IMR-90 (cell line): ENCODE results near the gene NFATC1. TPM values are rescaled to one million over a fixed set of nuclear protein-coding genes. Genes with fewer than 3 reads are reported as not detected.

Source experiments
- ATAC-seq: fragments of 200-7000 bp; cut with Tn5 transposase; 2 replicates; pipeline ENCODE4 v1.9.1; 2020; ENCODE audit warnings: low read depth, mild to moderate bottlenecking, moderate library complexity
- BruUV-seq: library from RNA; stranded (reverse); fragments of 400-500 nt; replicated peaks from 2 replicates; lab custom pipeline; 2021; lab: Mats Ljungman, UMichigan
- CTCF ChIA-PET: fragments of 300-600 bp; formaldehyde crosslinking; extraction: SDS; loops from one replicate; lab custom pipeline; 2021; ENCODE audit warnings: antibody characterized with exemption; lab: Yijun Ruan, JAX
- POLR2A ChIA-PET: fragments of 300-600 bp; sonication (Branson Sonifier 250); formaldehyde crosslinking; loops from one replicate; lab custom pipeline; 2022; ENCODE audit warnings: antibody characterized with exemption; ENCODE audit not compliant: unreplicated experiment; lab: Charles Lee
- DNase-seq: peaks from one replicate; pipeline ENCODE4 v3.0.0; 2013
- H2AFZ ChIP-seq: replicated peaks from 2 replicates; pipeline ENCODE3; 2013; ENCODE audit warnings: low read length, mild to moderate bottlenecking; ENCODE audit not compliant: poor library complexity
- H2AK5ac ChIP-seq: 2 replicates; pipeline ENCODE4 v1.6.1; 2013; ENCODE audit warnings: low read depth, low read length, inconsistent platforms
- H2AK9ac ChIP-seq: replicated peaks from 2 replicates; pipeline ENCODE3; 2013; ENCODE audit warnings: mild to moderate bottlenecking, low read depth, low read length, moderate library complexity; ENCODE audit not compliant: poor library complexity
- H2BK120ac ChIP-seq: 2 replicates; pipeline ENCODE4 v1.6.1; 2013; ENCODE audit warnings: low read depth, low read length, inconsistent platforms
- H2BK15ac ChIP-seq: 3 replicates; pipeline ENCODE4 v1.6.1; 2013; ENCODE audit warnings: low read depth, low read length, inconsistent platforms
- H2BK20ac ChIP-seq: 2 replicates; pipeline ENCODE4 v1.6.1; 2013; ENCODE audit warnings: low read depth, mild to moderate bottlenecking, inconsistent platforms, low read length, moderate library complexity
- H2BK5ac ChIP-seq: 2 replicates; pipeline ENCODE4 v1.6.1; 2013; ENCODE audit warnings: mild to moderate bottlenecking, low read depth, low read length, inconsistent platforms; ENCODE audit not compliant: poor library complexity, severe bottlenecking
- H3K14ac ChIP-seq: replicated peaks from 2 replicates; pipeline ENCODE4 v1.6.1; 2013; ENCODE audit warnings: low read depth, low read length, inconsistent platforms
- H3K18ac ChIP-seq: 2 replicates; pipeline ENCODE4 v1.6.1; 2013; ENCODE audit warnings: low read depth, low read length, control low read depth
- H3K23ac ChIP-seq: 2 replicates; pipeline ENCODE4 v1.6.1; 2013; ENCODE audit warnings: low read depth, low read length, inconsistent platforms
- H3K27ac ChIP-seq: 2 replicates; pipeline ENCODE4 v1.5.1; 2013; ENCODE audit warnings: mild to moderate bottlenecking, control low read depth, low read length; ENCODE audit not compliant: insufficient read depth
- H3K27me3 ChIP-seq: 2 replicates; pipeline ENCODE4 v1.6.1; 2013; ENCODE audit warnings: low read length; ENCODE audit not compliant: control insufficient read depth, insufficient read depth
- H3K36me3 ChIP-seq: 2 replicates; pipeline ENCODE4 v1.6.1; 2013; ENCODE audit warnings: low read length, mixed read lengths; ENCODE audit not compliant: control insufficient read depth, insufficient read depth
- H3K4ac ChIP-seq: 2 replicates; pipeline ENCODE4 v1.6.1; 2013; ENCODE audit warnings: low read depth, low read length, inconsistent platforms
- H3K4me1 ChIP-seq: 2 replicates; pipeline ENCODE4 v1.6.1; 2013; ENCODE audit warnings: low read length, mixed read lengths; ENCODE audit not compliant: control insufficient read depth, insufficient read depth
- H3K4me2 ChIP-seq: 2 replicates; pipeline ENCODE4 v1.6.1; 2013; ENCODE audit warnings: low read depth, mild to moderate bottlenecking, control low read depth, low read length, moderate library complexity
- H3K4me3 ChIP-seq: 2 replicates; pipeline ENCODE4 v1.5.1; 2013; ENCODE audit warnings: low read depth, mild to moderate bottlenecking, control low read depth, low read length, moderate library complexity; ENCODE audit not compliant: insufficient read depth
- H3K56ac ChIP-seq: 2 replicates; pipeline ENCODE4 v1.6.1; 2013; ENCODE audit warnings: low read length, inconsistent platforms; ENCODE audit not compliant: insufficient read depth; ENCODE audit errors: extremely low read depth
- H3K79me1 ChIP-seq, 2 experiments: 2 replicates each; pipeline ENCODE4 v1.6.1; 2013; ENCODE audit warnings: low read length in 2 of 2, inconsistent platforms in 1 of 2, low read depth in 1 of 2
- H3K9ac ChIP-seq: 2 replicates; pipeline ENCODE4 v1.6.1; 2013; ENCODE audit warnings: low read depth, low read length, control low read depth
- H3K9me1 ChIP-seq: 2 replicates; pipeline ENCODE4 v1.6.1; 2013; ENCODE audit warnings: low read length, inconsistent platforms; ENCODE audit not compliant: insufficient read depth
- H3K9me3 ChIP-seq: 2 replicates; pipeline ENCODE4 v1.6.1; 2013; ENCODE audit warnings: low read length; ENCODE audit not compliant: control insufficient read depth, insufficient read depth
- H4K20me1 ChIP-seq: 2 replicates; pipeline ENCODE4 v1.6.1; 2013; ENCODE audit warnings: low read length, inconsistent platforms; ENCODE audit not compliant: insufficient read depth
- H4K5ac ChIP-seq: 2 replicates; pipeline ENCODE4 v1.6.1; 2013; ENCODE audit warnings: mild to moderate bottlenecking, low read depth, low read length, control low read depth
- H4K8ac ChIP-seq, 2 experiments: 2 replicates each; pipeline ENCODE4 v1.6.1; 2013; ENCODE audit warnings: low read depth in 2 of 2, low read length in 2 of 2, control low read depth in 1 of 2, inconsistent platforms in 1 of 2
- H4K91ac ChIP-seq: 2 replicates; pipeline ENCODE4 v1.6.1; 2013; ENCODE audit warnings: low read depth, low read length, inconsistent platforms; ENCODE audit not compliant: insufficient read depth
- BHLHE40 ChIP-seq: fragments of 150-350 bp; IDR thresholded peaks from 2 replicates; pipeline ENCODE4 v1.6.1; 2016; ENCODE audit warnings: mild to moderate bottlenecking, low read depth, low read length
- CEBPB ChIP-seq: IDR thresholded peaks from 2 replicates; pipeline ENCODE4 v1.6.1; 2012; ENCODE audit warnings: low read depth, low read length, improper control_type of control experiment
- FOS ChIP-seq: fragments of 150-350 bp; IDR thresholded peaks from 2 replicates; pipeline ENCODE4 v1.6.1; 2016; ENCODE audit warnings: low read depth, low read length
- MAZ ChIP-seq: IDR thresholded peaks from 2 replicates; pipeline ENCODE4 v1.6.1; 2012; ENCODE audit warnings: low read depth, mild to moderate bottlenecking, low read length, improper control_type of control experiment, moderate library complexity, borderline replicate concordance
- MXI1 ChIP-seq: IDR thresholded peaks from 2 replicates; pipeline ENCODE4 v1.6.1; 2012; ENCODE audit warnings: low read depth, mild to moderate bottlenecking, low read length, moderate library complexity, borderline replicate concordance
- POLR2A ChIP-seq: IDR thresholded peaks from 2 replicates; pipeline ENCODE4 v1.6.1; 2012; ENCODE audit warnings: mild to moderate bottlenecking, low read depth, low read length
- RAD21 ChIP-seq: IDR thresholded peaks from 2 replicates; pipeline ENCODE4 v1.6.1; 2012; ENCODE audit warnings: low read length, improper control_type of control experiment
- RCOR1 ChIP-seq: IDR thresholded peaks from 2 replicates; pipeline ENCODE4 v1.6.1; 2012; ENCODE audit warnings: mild to moderate bottlenecking, low read length, improper control_type of control experiment; ENCODE audit not compliant: insufficient replicate concordance
- RFX5 ChIP-seq: IDR thresholded peaks from 2 replicates; pipeline ENCODE4 v1.8.0; 2012; ENCODE audit warnings: low read depth, mild to moderate bottlenecking, low read length, moderate library complexity
- SMC3 ChIP-seq: fragments of 150-350 bp; IDR thresholded peaks from 2 replicates; pipeline ENCODE4 v1.6.1; 2016; ENCODE audit warnings: low read depth, mild to moderate bottlenecking, antibody characterized with exemption, low read length, moderate library complexity
- WGBS, 2 experiments: methylation state at CpG; one replicate each; pipeline versions ENCODE4 v1.1.5 to v1.1.7; 2013; ENCODE audit warnings: missing lambda C conversion rate in 2 of 2; ENCODE audit not compliant: insufficient read length in 1 of 2; ENCODE audit errors: extremely low coverage in 2 of 2; 5-methylcytosine and 5-hydroxymethylcytosine counted together
- dilution Hi-C: fragments of 300-500 bp; cut with HindIII; formaldehyde crosslinking; loops from one replicate; pipeline ENCODE4 v1.14.3; 2018; ENCODE audit warnings: low sequenced_read_pairs; ENCODE audit not compliant: unreplicated experiment
- in situ Hi-C: fragments of 300-500 bp; cut with MboI; formaldehyde crosslinking; loops from 3 replicates; pipeline ENCODE4 v1.14.3; 2019; ENCODE audit warnings: low sequenced_read_pairs, inconsistent platforms, mixed read lengths
- intact Hi-C: fragments of 100-400 bp; cut with micrococcal nuclease; formaldehyde crosslinking; loops from 2 replicates; pipeline ENCODE4 v1.10.0; 2022
- polyA plus RNA-seq, 3 experiments: library from polyadenylated mRNA; depleted of rRNA; stranded (reverse); fragments of >200 nt; gene quantifications; 2 replicates each; pipeline ENCODE4 v1.2.3, GENCODE V29; 2012; ENCODE audit warnings: low replicate concordance in 1 of 3
- total RNA-seq: library from RNA; depleted of rRNA; stranded (reverse); fragments of >200 nt; gene quantifications from 2 replicates; pipeline ENCODE4 v1.2.3, GENCODE V29; 2012
- TF ChIP-seq, protein P1 (sequence below): conservative IDR thresholded peaks from 2 replicates; pipeline ENCODE4 v1.5.1; 2012; ENCODE audit warnings: mild to moderate bottlenecking, low read depth, low read length, improper control_type of control experiment
- TF ChIP-seq, protein P2 (sequence below): fragments of 150-350 bp; IDR thresholded peaks from 2 replicates; pipeline ENCODE4 v1.6.1; 2017; ENCODE audit warnings: mild to moderate bottlenecking, antibody characterized with exemption, low read length, low read depth

The NFATC1 gene
- total and polyA plus RNA-seq, 2 of the 4 experiments (the other 2 are of a cell fraction): 0.36 to 1.8 TPM

DNA sequence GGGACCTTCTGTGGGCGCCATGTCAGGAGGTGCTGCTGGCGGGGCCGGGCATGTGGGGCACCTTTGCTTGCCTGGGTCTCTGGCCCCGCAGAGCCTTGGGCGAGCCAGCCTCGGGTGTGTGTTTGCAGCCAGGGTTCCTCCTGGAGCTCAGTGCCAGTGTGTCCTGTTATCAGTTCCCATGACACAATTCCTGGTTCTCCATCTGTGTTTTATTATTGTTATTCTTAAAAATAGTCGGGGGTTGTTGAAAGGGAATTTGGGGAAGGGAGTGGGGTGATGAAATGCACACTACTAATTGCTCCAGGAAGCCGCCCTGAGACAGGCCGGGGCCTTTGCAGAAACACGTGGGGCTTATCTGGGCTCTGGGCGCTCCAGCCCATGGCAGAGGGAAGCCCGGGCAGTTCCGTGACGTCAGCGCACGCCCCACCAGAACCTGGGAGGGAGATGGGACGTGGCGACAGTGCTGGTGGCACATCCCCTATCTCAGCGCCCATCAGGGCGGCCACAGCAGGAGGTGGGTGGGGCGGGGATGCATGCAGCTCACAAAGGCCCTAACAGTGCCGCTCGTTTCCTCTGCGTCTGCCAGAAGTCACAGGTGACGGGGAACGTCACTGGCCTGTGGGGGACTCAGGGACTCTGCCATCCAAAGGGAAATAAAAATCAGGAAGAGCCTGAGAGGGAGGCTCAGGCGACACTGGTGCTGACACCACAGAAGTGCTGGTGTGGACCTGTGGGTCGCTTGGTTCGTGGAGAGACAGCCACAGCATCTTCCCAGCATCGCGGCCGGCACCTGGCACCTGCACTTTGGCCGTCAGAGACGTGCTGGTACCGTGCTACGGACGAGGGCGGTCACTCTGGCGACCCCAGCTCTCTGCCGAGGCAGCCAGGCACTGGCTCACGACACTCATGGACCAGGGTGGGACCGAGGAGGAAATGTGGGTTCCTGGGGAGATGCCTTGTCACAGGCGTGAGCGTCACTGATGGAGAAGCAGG is 131.0 kb downstream of the NFATC1 start (continued):
- no peak for TF ChIP-seq RCOR1
- no peak for TF ChIP-seq RFX5

DNA sequence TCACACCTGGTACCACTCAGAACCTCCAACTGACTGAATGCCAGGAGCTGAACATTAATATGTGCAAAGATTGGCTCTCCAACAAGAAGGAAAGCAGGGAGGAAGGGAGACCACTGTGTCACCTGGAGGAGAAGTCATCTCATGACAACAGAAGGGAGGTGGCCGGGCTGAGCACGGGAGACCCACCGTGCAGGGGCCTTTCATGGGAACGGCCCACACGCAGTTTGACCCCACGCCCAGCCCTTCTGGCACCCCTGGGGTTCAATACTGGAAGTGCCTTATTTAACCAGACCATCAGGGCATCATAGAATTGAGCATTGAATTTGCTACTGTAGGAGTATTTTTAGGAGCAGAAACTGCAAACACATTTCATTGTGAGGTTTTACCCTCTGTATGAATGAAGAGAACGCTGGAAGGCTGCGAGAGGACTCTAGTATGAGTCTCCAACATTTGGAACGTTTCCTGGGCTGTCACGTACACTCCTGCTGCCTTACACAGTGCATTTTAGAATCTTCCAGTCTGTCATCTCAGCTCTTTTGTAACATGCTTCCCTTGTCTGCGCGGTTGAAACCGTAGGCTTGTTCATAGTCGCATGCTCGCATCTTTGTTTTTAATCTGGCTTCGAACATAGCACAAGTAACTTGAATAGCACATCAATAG is 132.1 kb downstream of the NFATC1 start:
- BruUV-seq: no TSS peak
- Histone ChIP-seq H3K18ac (no peak overlapping the region), H2AK9ac (no peak overlapping the region), H4K20me1 (no peaks in the 10 kb centered on the region; the same call in 1 of the 2 replicates), H2BK20ac (no peak overlapping the region), H3K4me2 (no peak overlapping the region), H3K56ac (no peak overlapping the region), H3K4ac (no peak overlapping the region), H3K27ac (no peak overlapping the region), H3K4me1 (no peaks in the 10 kb centered on the region; the same call in 1 of the 2 replicates), H3K4me3 (no peak overlapping the region), H4K5ac (no peak overlapping the region), H3K27me3 (peaks cover 7% of the 10 kb centered on the region), H3K9ac (no peak overlapping the region), H3K9me3 (no peaks in the 10 kb centered on the region), H2BK5ac (no peak overlapping the region), H2BK15ac (no peak overlapping the region), H2AFZ (no peak overlapping the region), H3K23ac (no peak overlapping the region), H2AK5ac (no peak overlapping the region), H4K8ac (no peak overlapping the region), H4K91ac (no peak overlapping the region), H3K79me1 (no peaks in the 10 kb centered on the region), H2BK120ac (no peak overlapping the region), H3K36me3 (no peaks in the 10 kb centered on the region), H3K14ac (no peak overlapping the region), H3K9me1 (no peaks in the 10 kb centered on the region)
- 31% methylated on average over 3 of the region's 16 CpGs; no CpG with 5 or more reads in 1 of the 2 experiments for WGBS, 2 experiments
- ChIA-PET CTCF (interaction anchor here (1.0 kb wide), 1 partner anchor 7 kb away, joined by 3 read pairs; no protein-coding TSS in a partner anchor), POLR2A (no interaction called here)
- dilution Hi-C loops (no loop called here), in situ Hi-C loops (no loop called here), intact Hi-C loops (loop anchor here (1.0 kb wide), 3 partner anchors 117 to 146 kb away; no protein-coding TSS in a partner anchor)
- DNase-seq (no peak), ATAC-seq (no peak)
- TF ChIP-seq, protein P1, sequence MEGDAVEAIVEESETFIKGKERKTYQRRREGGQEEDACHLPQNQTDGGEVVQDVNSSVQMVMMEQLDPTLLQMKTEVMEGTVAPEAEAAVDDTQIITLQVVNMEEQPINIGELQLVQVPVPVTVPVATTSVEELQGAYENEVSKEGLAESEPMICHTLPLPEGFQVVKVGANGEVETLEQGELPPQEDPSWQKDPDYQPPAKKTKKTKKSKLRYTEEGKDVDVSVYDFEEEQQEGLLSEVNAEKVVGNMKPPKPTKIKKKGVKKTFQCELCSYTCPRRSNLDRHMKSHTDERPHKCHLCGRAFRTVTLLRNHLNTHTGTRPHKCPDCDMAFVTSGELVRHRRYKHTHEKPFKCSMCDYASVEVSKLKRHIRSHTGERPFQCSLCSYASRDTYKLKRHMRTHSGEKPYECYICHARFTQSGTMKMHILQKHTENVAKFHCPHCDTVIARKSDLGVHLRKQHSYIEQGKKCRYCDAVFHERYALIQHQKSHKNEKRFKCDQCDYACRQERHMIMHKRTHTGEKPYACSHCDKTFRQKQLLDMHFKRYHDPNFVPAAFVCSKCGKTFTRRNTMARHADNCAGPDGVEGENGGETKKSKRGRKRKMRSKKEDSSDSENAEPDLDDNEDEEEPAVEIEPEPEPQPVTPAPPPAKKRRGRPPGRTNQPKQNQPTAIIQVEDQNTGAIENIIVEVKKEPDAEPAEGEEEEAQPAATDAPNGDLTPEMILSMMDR: no peak
- TF ChIP-seq, protein P2, sequence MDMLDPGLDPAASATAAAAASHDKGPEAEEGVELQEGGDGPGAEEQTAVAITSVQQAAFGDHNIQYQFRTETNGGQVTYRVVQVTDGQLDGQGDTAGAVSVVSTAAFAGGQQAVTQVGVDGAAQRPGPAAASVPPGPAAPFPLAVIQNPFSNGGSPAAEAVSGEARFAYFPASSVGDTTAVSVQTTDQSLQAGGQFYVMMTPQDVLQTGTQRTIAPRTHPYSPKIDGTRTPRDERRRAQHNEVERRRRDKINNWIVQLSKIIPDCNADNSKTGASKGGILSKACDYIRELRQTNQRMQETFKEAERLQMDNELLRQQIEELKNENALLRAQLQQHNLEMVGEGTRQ: no peak
- TF ChIP-seq MXI1 (no peak), CEBPB (no peak), BHLHE40 (no peak), RCOR1 (no peak), SMC3 (no peak), MAZ (no peak), POLR2A (no peak), RAD21 (no peak), FOS (no peak)
